OCI-LY1 (cell line): ENCODE data around the gene DOK6.

Experiments
- CTCF ChIP-seq: fragments of 200-600 bp; sonication (generic), shearing (Covaris generic); IDR thresholded peaks from 2 replicates; pipeline ENCODE4 v1.5.1; 2017; ENCODE audit warnings: mild to moderate bottlenecking, antibody characterized with exemption, low read length, moderate library complexity, mixed read lengths
- EZH2 ChIP-seq: fragments of 200-600 bp; sonication (generic), shearing (Covaris generic); IDR thresholded peaks from 2 replicates; pipeline ENCODE4 v1.8.0; 2017; ENCODE audit warnings: borderline replicate concordance, mixed run types, mild to moderate bottlenecking, antibody characterized with exemption, low read length, moderate library complexity, mixed read lengths

- no peak for TF ChIP-seq CTCF
- no peak for TF ChIP-seq EZH2
These were observed 217.2 kb downstream of the DOK6 start for GRCh38 chr18:69617888-69618287.
